ENCODE measurements around the gene USP11.

The USP11 gene

DNA sequence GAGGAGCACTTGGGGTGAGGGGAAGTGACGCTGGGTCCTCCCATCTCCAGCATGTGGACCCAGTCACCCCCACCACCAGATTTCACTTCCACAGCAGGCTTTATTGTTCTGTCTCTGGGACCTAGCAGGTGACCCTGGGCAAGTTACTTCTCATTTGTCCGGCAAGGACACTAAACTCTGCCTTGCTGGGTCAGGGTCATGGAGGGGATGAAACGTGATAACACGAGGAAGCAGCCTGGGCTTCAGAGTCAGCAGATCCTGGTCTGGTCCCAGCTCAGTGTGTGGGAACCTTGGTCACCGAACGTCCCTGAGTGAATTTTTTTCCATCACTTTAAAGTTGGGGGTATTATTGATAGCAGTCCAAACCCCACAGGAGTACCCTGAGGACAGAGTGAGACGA lies 35.3 kb upstream of the USP11 start:
- H3K4me3 ChIP-seq (replicated peaks in 1 of 2; ENCODE audit: low read depth in 2 of 2, low read length in 2 of 2) = no peak overlapping the region

DNA sequence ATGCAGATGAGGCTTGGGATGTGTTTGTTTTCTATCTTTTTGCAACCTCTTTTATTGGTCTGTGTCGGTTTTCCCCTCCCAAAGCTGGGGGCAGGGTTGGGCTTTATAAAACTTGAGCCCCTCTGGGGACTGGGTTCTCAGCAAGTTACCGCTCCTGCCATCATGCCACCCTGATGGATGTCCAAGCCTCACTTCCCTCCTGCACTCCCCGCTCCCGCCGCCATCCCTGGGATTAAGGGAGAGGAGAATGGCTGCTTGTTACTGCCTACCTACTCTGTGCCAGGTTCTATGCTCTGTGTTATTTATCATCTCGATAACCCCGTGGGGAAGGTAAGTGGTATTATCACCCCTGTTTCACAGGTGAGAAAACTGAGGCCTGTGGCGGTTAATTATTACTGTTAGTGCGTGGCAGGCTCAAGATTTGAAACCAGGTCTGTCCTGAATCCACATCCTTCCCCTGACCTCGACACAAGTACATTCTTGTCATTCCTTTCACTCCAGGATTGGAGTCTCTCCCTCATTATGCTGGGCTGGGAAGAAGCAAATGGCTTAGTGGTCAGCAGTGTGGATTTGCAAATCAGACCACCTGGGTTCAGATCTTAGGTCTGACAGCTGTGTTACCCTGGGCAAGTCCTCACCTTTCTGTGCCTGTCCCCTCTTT lies 34.7 kb upstream of the USP11 start:
- TF ChIP-seq CTCF (IDR thresholded peaks at IDR 0.05; ENCODE audit: low read depth, low read length) = no peak
- H3K4me3 ChIP-seq (replicated peaks in 1 of 2; ENCODE audit: low read depth in 2 of 2, low read length in 2 of 2) = no peak overlapping the region
- DNase-seq (ENCODE audit: low read depth in 2 of 2) = peak; percentile 22 to 48

More for the DNA sequence above, 35.3 kb upstream of the USP11 start:
- TF ChIP-seq CTCF (IDR thresholded peaks at IDR 0.05; ENCODE audit: low read depth, low read length) = no peak
- no peak for DNase-seq (ENCODE audit: low read depth in 2 of 2)

- H3K4me3 ChIP-seq (replicated peaks in 1 of 2; ENCODE audit: low read depth in 2 of 2, low read length in 2 of 2) = no peak overlapping the region
- TF ChIP-seq CTCF (IDR thresholded peaks at IDR 0.05; ENCODE audit: low read depth, low read length) = no peak
- no peak for DNase-seq (ENCODE audit: low read depth in 2 of 2)
Observed at GRCh38 chrX:47198687-47199080, 34.1 kb upstream of the USP11 start.

GRCh38 chrX:47199286-47199685 lies 33.5 kb upstream of the USP11 start:
- no peak overlapping the region for H3K4me3 ChIP-seq (replicated peaks in 1 of 2; ENCODE audit: low read depth in 2 of 2, low read length in 2 of 2)
- DNase-seq (ENCODE audit: low read depth in 2 of 2) = no peak

DNA sequence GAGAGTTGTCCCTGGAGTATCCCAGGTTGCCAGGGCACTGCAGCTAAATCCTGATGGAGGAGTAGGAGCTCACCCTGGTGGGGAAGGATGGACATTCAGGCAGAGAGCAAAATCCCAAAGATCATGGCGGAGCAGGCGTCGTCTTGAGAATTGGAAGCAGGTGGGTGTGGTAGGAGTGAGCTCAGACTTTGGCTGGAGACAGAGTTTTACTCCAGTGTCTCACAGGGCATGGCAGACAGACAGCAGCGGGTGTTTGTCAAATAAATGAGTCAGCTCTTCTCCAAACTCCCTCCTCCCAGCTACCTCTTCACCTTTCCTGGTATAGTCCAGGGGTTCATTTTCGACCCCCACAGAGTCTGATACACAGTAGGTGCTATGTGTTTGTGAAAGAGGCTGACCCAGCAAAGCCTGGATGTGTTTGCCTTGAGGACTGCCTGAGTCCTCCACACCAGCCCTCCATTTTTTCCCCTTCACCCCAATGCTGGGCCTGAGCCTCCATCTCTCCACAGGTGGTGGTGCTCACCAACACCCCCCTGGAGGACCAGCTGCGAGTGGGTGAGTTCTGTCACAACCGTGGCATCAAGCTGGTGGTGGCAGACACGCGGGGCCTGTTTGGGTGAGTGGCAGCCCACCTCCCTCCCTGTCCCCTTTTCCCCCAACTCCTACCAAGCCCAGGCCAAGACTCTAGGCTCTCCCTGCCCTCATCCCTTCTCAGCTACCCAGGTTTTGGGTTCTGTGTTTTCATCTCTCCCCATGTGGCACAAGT lies 32.2 kb upstream of the USP11 start:
- DNase-seq (ENCODE audit: low read depth in 2 of 2) = peak; percentile 59 to 81
- H3K4me3 ChIP-seq (replicated peaks in 1 of 2; ENCODE audit: low read depth in 2 of 2, low read length in 2 of 2) = no peak overlapping the region
- peak; percentile 20 for TF ChIP-seq CTCF (IDR thresholded peaks at IDR 0.05; ENCODE audit: low read depth, low read length)

More at GRCh38 chrX:47199286-47199685, 33.5 kb upstream of the USP11 start:
- TF ChIP-seq CTCF (IDR thresholded peaks at IDR 0.05; ENCODE audit: low read depth, low read length) = no peak

DNA sequence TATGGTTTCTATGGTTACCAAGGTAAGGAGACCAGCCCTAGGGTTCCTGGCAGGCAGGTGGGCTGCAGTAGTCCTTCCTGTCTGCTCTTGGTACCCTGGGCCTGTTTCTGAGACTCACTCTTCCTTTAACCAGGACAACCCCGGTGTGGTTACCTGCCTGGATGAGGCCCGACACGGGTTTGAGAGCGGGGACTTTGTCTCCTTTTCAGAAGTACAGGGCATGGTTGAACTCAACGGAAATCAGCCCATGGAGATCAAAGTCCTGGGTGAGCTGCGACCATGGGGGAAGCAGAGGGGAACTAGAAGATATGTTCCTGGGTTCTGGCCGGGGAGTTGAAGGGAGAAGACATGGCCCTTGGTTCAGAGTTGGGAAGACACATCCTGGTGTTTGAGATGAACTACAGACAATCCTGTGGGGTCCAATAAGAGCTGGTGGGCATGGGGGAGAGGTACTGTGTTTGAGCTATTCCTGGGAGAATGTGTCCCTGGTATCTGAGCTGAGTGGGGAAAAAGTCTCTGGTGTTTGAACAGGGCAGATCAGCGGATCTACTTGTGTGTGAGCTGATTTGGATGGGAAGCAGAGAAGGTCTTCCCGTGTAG lies 31.4 kb upstream of the USP11 start:
- no peak overlapping the region for H3K4me3 ChIP-seq (replicated peaks in 1 of 2; ENCODE audit: low read depth in 2 of 2, low read length in 2 of 2)
- TF ChIP-seq CTCF (IDR thresholded peaks at IDR 0.05; ENCODE audit: low read depth, low read length) = no peak
- DNase-seq (ENCODE audit: low read depth in 2 of 2) = no peak
